ENCODE data around the gene LAPTM5. TPM values are rescaled to one million over a fixed set of nuclear protein-coding genes. Genes with fewer than 3 reads are reported as not detected.

LAPTM5 gene
- total and polyA plus RNA-seq, 2 donors (not counting 3 experiments of a cell fraction or from before 2014, with no cell fraction given): 83.4 to 95.2 TPM

DNA sequence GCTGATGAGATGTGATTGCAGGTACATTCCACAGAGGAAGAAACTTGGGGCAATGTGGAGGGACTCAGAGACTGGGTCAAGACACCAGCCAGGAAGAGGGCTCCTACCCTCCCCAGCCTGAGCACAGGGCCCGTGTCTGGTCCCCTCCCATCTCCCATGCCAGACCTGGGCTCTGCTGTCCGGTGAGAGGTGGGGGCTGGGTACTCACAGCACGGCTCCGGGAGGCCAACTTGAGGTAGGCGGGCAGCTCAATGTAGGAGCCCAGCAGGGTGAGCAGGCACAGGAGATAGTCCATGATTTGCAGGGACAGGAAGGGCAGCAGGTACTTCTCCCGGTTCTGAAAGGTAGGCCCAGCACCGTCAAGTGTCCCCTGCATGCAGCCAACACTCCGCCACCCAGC is 18.0 kb downstream of the LAPTM5 start:
- Histone ChIP-seq H3K4me3 (replicated peaks in 1 of 3; ENCODE audit: insufficient read depth in 1 of 3, low read depth in 1 of 3, low read length in 3 of 3) (no peak overlapping the region), H3K4me2 (ENCODE audit: insufficient read depth, low read length) (no peak overlapping the region), H3K9me1 (replicated peaks; ENCODE audit: control insufficient read depth, extremely low read depth, insufficient read depth, low read length) (no peaks in the 10 kb centered on the region), H3K9me3 (replicated peaks; ENCODE audit: control insufficient read depth, insufficient read depth, low read length) (no peaks in the 10 kb centered on the region), H4K20me1 (replicated peaks; ENCODE audit: control insufficient read depth, extremely low read depth, insufficient read depth, low read length) (no peaks in the 10 kb centered on the region), H3K36me3 (ENCODE audit: control insufficient read depth in 2 of 2, extremely low read depth in 1 of 2, insufficient read depth in 2 of 2, low read length in 2 of 2) (peaks cover 2 to 3% of the 10 kb centered on the region in 2 experiments), H3K79me2 (ENCODE audit: control insufficient read depth, insufficient read depth, low read length) (no peaks in the 10 kb centered on the region), H3K4me1 (ENCODE audit: control insufficient read depth, extremely low read depth, insufficient read depth, low read length) (peaks cover 16% of the 10 kb centered on the region), H3K27me3 (ENCODE audit: control insufficient read depth in 2 of 2, insufficient read depth in 2 of 2, low read length in 2 of 2) (no peaks in the 10 kb centered on the region), H3K9ac (replicated peaks; ENCODE audit: extremely low read depth, insufficient read depth, low read length) (no peak overlapping the region), H3K27ac (ENCODE audit: insufficient read depth, low read depth, low read length) (no peak overlapping the region), H2AFZ (ENCODE audit: low read depth, low read length) (no peak overlapping the region)
- intact Hi-C loops (cut with micrococcal nuclease) (no loop called here), dilution Hi-C loops (cut with MboI; ENCODE audit: extremely low pct_ligation_motif_present, low sequenced_read_pairs) (no loop called here)
- TF ChIP-seq EZH2 (IDR thresholded peaks at IDR 0.05; ENCODE audit: borderline replicate concordance, low read depth, low read length, severe bottlenecking) (no peak), GATA2 (IDR thresholded peaks at IDR 0.05; ENCODE audit: insufficient read depth, insufficient read length, low read depth, low read length) (no peak), FOS (IDR thresholded peaks at IDR 0.05; ENCODE audit: borderline replicate concordance, insufficient read depth, low read length) (no peak), MYC (IDR thresholded peaks at IDR 0.05; ENCODE audit: low read depth, low read length) (no peak), POLR2AphosphoS5 (IDR thresholded peaks at IDR 0.05; ENCODE audit: insufficient read depth, low read depth, low read length) (no peak), POLR2A (IDR thresholded peaks at IDR 0.05; ENCODE audit: low read depth, low read length) (no peak), JUN (IDR thresholded peaks at IDR 0.05; ENCODE audit: borderline replicate concordance, insufficient read depth, insufficient read length, low read depth) (no peak), CTCF (IDR thresholded peaks at IDR 0.05; ENCODE audit: extremely low read depth in 1 of 2, insufficient read depth in 1 of 2, low read depth in 1 of 2, low read length in 2 of 2) (no peak)
- TF ChIP-seq, protein P1, sequence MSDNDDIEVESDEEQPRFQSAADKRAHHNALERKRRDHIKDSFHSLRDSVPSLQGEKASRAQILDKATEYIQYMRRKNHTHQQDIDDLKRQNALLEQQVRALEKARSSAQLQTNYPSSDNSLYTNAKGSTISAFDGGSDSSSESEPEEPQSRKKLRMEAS (IDR thresholded peaks at IDR 0.05; ENCODE audit: insufficient read depth, insufficient read length): no peak
- CTCF ChIA-PET: interaction anchor here (1.0 to 1.1 kb wide), 2 partner anchors 20 to 40 kb away, joined by 4 to 5 read pairs; no protein-coding TSS in a partner anchor
- no peak for DNase-seq (ENCODE audit: low read depth, low spot score)
- POLR2A ChIA-PET: no interaction called here
- no peak for FAIRE-seq
- no TSS peak for BruUV-seq (replicated peaks)
